Adipocyte (in vitro differentiated cells): ENCODE results near the gene MPIG6B.

Experiments used
- DNase-seq: peaks from one replicate; pipeline ENCODE4 v3.0.0-alpha.2; 2015; ENCODE audit warnings: low read depth
- H3K27me3 ChIP-seq: replicated peaks from 2 replicates; pipeline ENCODE4 v1.7.0; 2013; ENCODE audit warnings: mild to moderate bottlenecking, low read length, moderate library complexity; ENCODE audit not compliant: control insufficient read depth, insufficient read depth
- H3K36me3 ChIP-seq: 2 replicates; pipeline ENCODE4 v1.7.0; 2013; ENCODE audit warnings: low read length, mild to moderate bottlenecking, moderate library complexity; ENCODE audit not compliant: control insufficient read depth, insufficient read depth, severe bottlenecking
- H3K4me1 ChIP-seq: 2 replicates; pipeline ENCODE4 v1.7.0; 2013; ENCODE audit warnings: mild to moderate bottlenecking, low read length, moderate library complexity; ENCODE audit not compliant: control insufficient read depth, insufficient read depth
- H3K4me3 ChIP-seq: 2 replicates; pipeline ENCODE4 v1.7.0; 2013; ENCODE audit warnings: mild to moderate bottlenecking, low read length, moderate library complexity
- H3K9ac ChIP-seq: 2 replicates; pipeline ENCODE4 v1.7.0; 2013; ENCODE audit warnings: mild to moderate bottlenecking, low read length, moderate library complexity
- H3K9me3 ChIP-seq: 2 replicates; pipeline ENCODE4 v1.7.0; 2013; ENCODE audit warnings: mild to moderate bottlenecking, low read length, moderate library complexity; ENCODE audit not compliant: control insufficient read depth

Gene MPIG6B

DNA sequence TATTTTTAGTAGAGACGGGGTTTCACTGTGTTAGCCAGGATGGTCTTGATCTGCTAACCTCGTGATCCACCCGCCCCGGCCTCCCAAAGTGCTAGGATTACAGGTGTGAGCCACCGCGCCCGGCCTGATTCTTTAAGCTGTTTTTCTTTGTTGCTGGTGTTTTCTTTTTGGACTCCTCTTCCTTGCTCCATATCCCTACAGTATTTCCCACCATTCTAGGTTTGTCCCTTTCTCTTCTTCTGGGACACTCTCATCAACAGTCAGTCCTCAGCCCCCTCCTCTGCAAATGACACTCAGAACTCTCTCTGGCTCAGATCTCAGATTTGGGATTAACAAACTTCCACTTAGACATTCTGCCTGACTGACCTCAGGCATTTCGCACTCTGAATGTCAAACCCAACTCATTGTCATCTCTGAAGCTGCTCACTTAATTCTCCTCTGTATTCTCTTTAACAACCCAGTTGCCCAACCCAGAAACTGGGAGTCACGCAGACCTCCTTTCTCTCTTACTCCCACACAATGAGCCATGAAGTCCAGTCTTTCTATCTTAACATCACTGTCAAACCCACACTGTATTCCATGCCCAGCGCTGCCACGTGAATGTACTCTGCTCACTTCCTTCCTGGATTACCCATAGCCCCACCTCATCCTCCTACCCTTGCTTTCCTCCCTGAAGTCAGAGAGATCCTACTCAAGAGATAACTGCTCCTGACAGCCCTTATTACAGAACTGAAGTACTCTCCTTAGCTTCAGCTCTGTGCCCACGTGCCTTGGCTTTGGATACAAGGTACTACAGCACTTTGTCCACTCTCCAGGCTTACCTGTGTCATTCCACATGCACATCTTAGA, 2.6 kb downstream of the MPIG6B start:
- Histone ChIP-seq H3K4me1 (peaks cover 23% of the 10 kb centered on the region), H3K36me3 (peaks cover 18% of the 10 kb centered on the region), H3K27me3 (no peaks in the 10 kb centered on the region)

DNA sequence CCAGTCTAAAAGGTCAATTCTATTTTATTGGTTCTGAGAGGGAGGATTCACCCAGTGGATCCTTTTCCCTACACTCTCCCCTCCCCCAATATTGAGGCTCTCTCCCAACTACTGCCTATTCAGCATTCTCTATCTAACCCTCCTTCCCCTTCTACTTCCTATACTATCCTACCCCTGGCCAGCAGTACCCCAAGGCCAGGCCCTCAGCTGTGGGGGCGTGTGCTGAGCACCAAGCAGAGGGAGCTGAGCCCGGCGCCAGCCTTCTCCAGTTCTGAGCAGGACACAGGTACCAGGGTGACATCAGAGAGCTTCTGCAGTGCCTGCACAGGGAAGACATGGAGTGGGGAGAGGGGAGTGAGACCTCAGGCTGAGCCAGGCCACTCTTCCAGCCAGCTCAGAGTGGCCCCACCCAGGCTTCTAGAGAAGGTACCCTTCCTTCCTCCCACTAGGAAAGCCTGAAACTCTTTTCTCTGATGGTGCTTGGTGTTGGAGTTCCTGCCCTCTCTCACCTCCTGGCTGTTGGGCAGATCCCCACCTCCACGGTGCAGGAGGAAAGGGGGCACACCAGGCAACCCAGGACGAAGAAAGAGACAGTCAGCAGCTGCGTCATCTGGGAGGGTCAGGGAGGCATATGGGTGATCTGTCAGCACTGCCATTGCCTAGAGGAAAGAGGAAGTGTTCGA, 4.0 kb downstream of the MPIG6B start:
- H3K9ac ChIP-seq = no peak overlapping the region
- peaks cover 24% of the 10 kb centered on the region for H3K4me1 ChIP-seq
- no peaks in the 10 kb centered on the region for H3K9me3 ChIP-seq
- H3K36me3 ChIP-seq = peaks cover 31% of the 10 kb centered on the region
- H3K4me3 ChIP-seq = peak overlapping the region; percentile 94
- no peak for DNase-seq
- H3K27me3 ChIP-seq = no peaks in the 10 kb centered on the region

More for the DNA sequence above, 2.6 kb downstream of the MPIG6B start:
- H3K4me3 ChIP-seq = no peak overlapping the region
- no peaks in the 10 kb centered on the region for H3K9me3 ChIP-seq
- DNase-seq = no peak
- no peak overlapping the region for H3K9ac ChIP-seq

DNA sequence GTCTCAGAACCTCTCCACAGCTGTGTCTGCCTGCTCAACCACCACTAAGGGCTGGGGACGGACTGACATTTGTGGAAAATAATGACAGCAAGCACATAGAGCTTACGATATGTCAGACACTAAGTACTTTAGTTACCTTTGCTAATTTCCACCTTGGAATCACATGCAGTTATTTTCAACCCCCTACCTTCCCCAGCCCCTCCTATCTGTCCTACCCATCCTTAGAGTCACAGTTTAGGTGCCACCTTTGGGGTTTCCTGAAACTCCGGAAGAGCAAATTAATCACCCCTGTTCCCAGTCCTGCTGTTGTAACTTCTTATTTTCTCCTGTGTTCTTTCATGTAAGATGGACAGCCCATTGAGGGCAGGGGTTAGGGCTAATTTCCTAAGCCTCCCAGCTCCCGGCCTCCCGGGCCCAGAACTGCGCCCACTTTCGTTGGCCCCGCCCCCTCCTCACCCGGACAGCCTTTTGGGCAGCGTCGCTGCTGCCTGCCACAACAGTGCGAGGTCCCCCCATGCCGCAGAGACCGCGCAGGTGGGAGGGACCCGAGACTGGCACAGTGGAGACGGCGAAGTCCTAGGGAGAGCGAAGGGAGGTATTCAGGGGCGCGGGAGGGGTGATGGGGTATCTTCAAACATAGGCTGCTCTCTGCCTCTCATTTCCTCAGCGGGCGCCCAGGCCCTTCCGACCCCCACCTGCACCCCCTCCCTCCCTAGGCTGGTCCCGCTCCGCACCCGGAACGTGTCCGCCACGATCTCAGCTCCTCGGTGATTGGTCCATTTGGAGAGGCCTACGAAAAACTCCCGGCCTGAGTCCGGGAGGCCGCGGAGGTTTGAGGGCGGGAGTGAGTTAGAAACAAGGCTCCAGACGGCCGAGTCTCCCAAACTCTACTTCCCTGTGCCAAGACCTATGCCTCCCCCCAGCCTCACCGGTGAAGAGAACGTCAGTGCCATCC, 4.8 kb downstream of the MPIG6B start:
- Histone ChIP-seq H3K27me3 (no peaks in the 10 kb centered on the region), H3K9ac (peak overlapping the region; percentile 93), H3K36me3 (peaks cover 37% of the 10 kb centered on the region), H3K4me1 (peaks cover 24% of the 10 kb centered on the region), H3K4me3 (peak overlapping the region; percentile 94), H3K9me3 (no peaks in the 10 kb centered on the region)
- DNase-seq = no peak

GRCh38 chr6:31728767-31729514, 5.8 kb downstream of the MPIG6B start, which contains the start of gene DDAH2:
Gene DDAH2, minus strand, starts transcription at chr6:31729299. Its CDS starts 138 bp downstream, at chr6:31729161.
- Histone ChIP-seq H3K4me3 (peak within 1 kb of the TSS; percentile 94), H3K9ac (peak within 1 kb of the TSS; percentile 93), H3K27me3 (no peaks in the 10 kb centered on the region), H3K4me1 (peaks cover 27% of the 10 kb centered on the region), H3K9me3 (no peaks in the 10 kb centered on the region), H3K36me3 (peaks cover 46% of the 10 kb centered on the region)
- DNase-seq = no peak

- peaks cover 33% of the 10 kb centered on the region for H3K4me1 ChIP-seq
- H3K9me3 ChIP-seq = no peaks in the 10 kb centered on the region
- peak; percentile 95 for DNase-seq
- H3K36me3 ChIP-seq = peaks cover 50% of the 10 kb centered on the region
- H3K4me3 ChIP-seq = peak overlapping the region; percentile 94
- no peaks in the 10 kb centered on the region for H3K27me3 ChIP-seq
- peak overlapping the region; percentile 93 for H3K9ac ChIP-seq
Observed at GRCh38 chr6:31729515-31729978, 6.4 kb downstream of the MPIG6B start.

DNA sequence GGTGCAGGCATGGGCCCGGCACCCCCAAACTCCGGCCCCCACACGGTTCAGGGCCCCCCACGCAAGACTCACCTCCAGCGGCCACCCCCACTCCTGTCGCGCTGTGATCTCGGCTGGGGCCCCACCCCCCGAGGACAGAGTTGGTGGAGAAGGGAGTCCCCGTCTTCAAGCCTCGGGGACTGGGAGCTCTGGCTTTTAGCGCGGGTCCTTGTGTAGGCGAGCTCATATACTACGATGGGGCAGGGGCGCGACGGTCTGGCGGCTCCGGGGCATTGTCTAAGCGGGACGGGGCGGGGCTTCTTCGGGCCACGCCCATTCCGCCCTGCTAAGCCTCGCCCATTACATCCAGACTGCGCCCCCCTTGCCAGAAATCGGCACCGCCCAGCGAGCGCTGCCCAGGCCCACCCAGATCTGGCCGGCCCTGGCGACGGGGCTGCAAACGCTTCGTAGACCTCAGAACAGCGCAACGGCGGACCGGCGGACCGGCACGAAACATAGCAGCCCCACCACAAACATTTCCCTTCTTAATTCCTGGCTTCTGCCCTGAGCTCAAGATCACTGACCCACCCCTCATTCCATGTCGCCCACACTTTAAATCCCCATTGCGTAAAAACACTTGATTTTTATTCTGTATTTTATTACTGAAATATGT, 6.9 kb downstream of the MPIG6B start:
- Histone ChIP-seq H3K9me3 (no peaks in the 10 kb centered on the region), H3K36me3 (peaks cover 50% of the 10 kb centered on the region), H3K4me1 (peaks cover 37% of the 10 kb centered on the region), H3K27me3 (no peaks in the 10 kb centered on the region), H3K4me3 (peak overlapping the region; percentile 94), H3K9ac (peak overlapping the region; percentile 93)
- peak; percentile 96 for DNase-seq

- no peak for DNase-seq
- peaks cover 41% of the 10 kb centered on the region for H3K4me1 ChIP-seq
- H3K9me3 ChIP-seq = no peaks in the 10 kb centered on the region
- no peaks in the 10 kb centered on the region for H3K27me3 ChIP-seq
- peak overlapping the region; percentile 93 for H3K9ac ChIP-seq
- peak overlapping the region; percentile 94 for H3K4me3 ChIP-seq
- H3K36me3 ChIP-seq = peaks cover 50% of the 10 kb centered on the region
Observed at GRCh38 chr6:31730631-31731086, 7.5 kb downstream of the MPIG6B start.

GRCh38 chr6:31732029-31732428, 8.9 kb downstream of the MPIG6B start:
- Histone ChIP-seq H3K27me3 (no peaks in the 10 kb centered on the region), H3K9me3 (no peaks in the 10 kb centered on the region), H3K9ac (no peak overlapping the region), H3K36me3 (peaks cover 39% of the 10 kb centered on the region), H3K4me1 (peaks cover 46% of the 10 kb centered on the region), H3K4me3 (no peak overlapping the region)
- DNase-seq = no peak

DNA sequence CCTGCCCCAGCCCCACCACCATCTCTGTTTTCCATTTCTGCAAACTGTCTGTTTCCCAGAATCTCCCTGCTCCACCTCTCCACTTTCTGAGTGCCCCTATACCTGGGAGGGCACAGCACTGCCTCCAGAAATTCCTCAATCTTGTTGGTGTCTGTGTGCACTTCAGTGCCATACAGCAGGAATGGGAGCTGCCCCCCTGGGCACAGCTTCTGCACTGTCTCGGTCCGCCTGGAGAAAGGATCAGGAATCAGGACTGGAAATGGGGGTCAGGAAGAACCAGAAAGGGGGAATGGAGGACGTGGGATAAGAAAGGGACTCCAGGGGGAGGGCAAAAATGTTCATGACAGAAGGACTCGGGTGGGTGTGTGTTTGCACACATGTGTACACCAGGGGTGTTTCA, 10.6 kb downstream of the MPIG6B start:
- Histone ChIP-seq H3K9me3 (no peaks in the 10 kb centered on the region), H3K36me3 (peaks cover 35% of the 10 kb centered on the region), H3K4me1 (peaks cover 48% of the 10 kb centered on the region), H3K4me3 (peak overlapping the region; percentile 89), H3K27me3 (no peaks in the 10 kb centered on the region), H3K9ac (peak overlapping the region; percentile 91)
- DNase-seq = no peak
